GM12878 (cell line): ENCODE data around the gene C8G.

Experiments used
- FOXM1 ChIP-seq: IDR thresholded peaks from 2 replicates; pipeline ENCODE4 v1.6.1; 2012; ENCODE audit warnings: low read depth, mild to moderate bottlenecking, inconsistent platforms, low read length, moderate library complexity
- PAX5 ChIP-seq: IDR thresholded peaks from 2 replicates; pipeline ENCODE4 v1.6.1; 2011; ENCODE audit warnings: low read depth, low read length, borderline replicate concordance
- TF ChIP-seq, protein P1 (sequence below), 3 experiments: IDR thresholded peaks in 2 of 3; conservative IDR thresholded peaks in 1 of 3; 2 replicates each; pipeline ENCODE4 v1.5.1; 2011; ENCODE audit warnings: low read depth in 3 of 3, low read length in 3 of 3, mild to moderate bottlenecking in 3 of 3, control low read depth in 2 of 3, moderate library complexity in 2 of 3, inconsistent platforms in 1 of 3, mixed read lengths in 1 of 3; ENCODE audit not compliant: control insufficient read depth in 2 of 3, insufficient read depth in 1 of 3; ENCODE audit errors: extremely low read depth in 1 of 3

DNA sequence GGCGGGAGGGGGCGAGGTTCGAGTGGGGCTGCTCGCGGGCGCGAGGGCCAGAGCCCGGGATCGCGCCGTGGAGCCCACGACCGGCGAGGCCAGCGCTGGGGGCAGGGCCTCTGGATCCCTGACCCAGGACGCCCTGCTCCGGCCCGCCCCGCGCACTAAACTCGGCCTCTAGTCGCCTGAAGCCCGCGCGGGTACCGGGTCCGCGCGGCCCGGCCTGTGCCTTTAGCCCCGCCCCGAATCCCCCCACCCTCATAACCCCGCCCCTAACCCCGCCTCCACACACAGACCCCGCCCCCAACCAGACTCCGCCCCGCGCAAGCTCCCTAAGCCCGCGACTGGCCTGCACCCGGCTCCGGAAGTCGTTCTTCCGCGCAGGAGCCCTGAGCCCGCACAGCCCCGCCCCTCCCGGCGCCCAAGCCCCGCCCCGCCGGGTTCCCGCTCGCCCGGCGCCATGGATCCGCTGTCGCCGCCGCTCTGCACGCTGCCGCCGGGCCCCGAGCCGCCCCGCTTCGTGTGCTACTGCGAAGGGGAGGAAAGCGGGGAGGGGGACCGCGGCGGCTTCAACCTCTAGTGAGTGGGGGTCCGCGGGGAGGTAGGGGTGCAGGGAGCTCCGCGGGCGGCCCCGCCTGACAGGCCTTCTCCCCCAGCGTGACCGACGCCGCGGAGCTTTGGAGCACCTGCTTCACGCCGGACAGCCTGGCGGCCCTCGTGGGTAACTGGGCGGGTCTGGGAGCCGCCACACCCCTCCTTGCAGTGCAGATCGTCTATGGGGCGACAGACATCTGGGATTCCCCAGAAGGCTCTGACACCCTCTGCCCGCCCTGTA, 47.2 kb downstream of the C8G start, which contains the start of gene PAXX:
- no peak for TF ChIP-seq FOXM1
- TF ChIP-seq, protein P1, sequence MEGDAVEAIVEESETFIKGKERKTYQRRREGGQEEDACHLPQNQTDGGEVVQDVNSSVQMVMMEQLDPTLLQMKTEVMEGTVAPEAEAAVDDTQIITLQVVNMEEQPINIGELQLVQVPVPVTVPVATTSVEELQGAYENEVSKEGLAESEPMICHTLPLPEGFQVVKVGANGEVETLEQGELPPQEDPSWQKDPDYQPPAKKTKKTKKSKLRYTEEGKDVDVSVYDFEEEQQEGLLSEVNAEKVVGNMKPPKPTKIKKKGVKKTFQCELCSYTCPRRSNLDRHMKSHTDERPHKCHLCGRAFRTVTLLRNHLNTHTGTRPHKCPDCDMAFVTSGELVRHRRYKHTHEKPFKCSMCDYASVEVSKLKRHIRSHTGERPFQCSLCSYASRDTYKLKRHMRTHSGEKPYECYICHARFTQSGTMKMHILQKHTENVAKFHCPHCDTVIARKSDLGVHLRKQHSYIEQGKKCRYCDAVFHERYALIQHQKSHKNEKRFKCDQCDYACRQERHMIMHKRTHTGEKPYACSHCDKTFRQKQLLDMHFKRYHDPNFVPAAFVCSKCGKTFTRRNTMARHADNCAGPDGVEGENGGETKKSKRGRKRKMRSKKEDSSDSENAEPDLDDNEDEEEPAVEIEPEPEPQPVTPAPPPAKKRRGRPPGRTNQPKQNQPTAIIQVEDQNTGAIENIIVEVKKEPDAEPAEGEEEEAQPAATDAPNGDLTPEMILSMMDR (IDR thresholded peaks at IDR 0.05 in 2 of 3, conservative IDR thresholded peaks at IDR 0.05 in 1 of 3; ENCODE audit: control insufficient read depth in 2 of 3, extremely low read depth in 1 of 3, insufficient read depth in 1 of 3, low read depth in 3 of 3, low read length in 3 of 3), result no peak
- TF ChIP-seq PAX5, result no peak
